ENCODE results near the gene GLCCI1.

GRCh38 chr7:8058852-8059251 lies 90.3 kb downstream of the GLCCI1 start:
- TF ChIP-seq PCBP1 (IDR thresholded peaks at IDR 0.05; ENCODE audit: borderline replicate concordance, low read depth, low read length) (no peak), FOXP4 (CRISPR knock-in tag; IDR thresholded peaks at IDR 0.05) (no peak), ZNF761 (CRISPR knock-in tag; conservative IDR thresholded peaks at IDR 0.05) (no peak), U2AF2 (IDR thresholded peaks at IDR 0.05; ENCODE audit: low read depth, low read length) (no peak), SIN3A (IDR thresholded peaks at IDR 0.05; ENCODE audit: borderline replicate concordance, low read depth, low read length) (no peak), POLR2A (IDR thresholded peaks at IDR 0.05; ENCODE audit: insufficient read depth in 1 of 2, low read depth in 2 of 2, low read length in 2 of 2) (no peak), EHMT2 (IDR thresholded peaks at IDR 0.05; ENCODE audit: borderline replicate concordance, low read depth, low read length) (no peak), E2F1 (CRISPR knock-in tag; IDR thresholded peaks at IDR 0.05) (no peak), ZNF274 (CRISPR knock-in tag; IDR thresholded peaks at IDR 0.05) (no peak), YY1 (IDR thresholded peaks at IDR 0.05; ENCODE audit: insufficient read depth, insufficient replicate concordance, low read depth, low read length) (no peak)
- TF ChIP-seq, protein P1, sequence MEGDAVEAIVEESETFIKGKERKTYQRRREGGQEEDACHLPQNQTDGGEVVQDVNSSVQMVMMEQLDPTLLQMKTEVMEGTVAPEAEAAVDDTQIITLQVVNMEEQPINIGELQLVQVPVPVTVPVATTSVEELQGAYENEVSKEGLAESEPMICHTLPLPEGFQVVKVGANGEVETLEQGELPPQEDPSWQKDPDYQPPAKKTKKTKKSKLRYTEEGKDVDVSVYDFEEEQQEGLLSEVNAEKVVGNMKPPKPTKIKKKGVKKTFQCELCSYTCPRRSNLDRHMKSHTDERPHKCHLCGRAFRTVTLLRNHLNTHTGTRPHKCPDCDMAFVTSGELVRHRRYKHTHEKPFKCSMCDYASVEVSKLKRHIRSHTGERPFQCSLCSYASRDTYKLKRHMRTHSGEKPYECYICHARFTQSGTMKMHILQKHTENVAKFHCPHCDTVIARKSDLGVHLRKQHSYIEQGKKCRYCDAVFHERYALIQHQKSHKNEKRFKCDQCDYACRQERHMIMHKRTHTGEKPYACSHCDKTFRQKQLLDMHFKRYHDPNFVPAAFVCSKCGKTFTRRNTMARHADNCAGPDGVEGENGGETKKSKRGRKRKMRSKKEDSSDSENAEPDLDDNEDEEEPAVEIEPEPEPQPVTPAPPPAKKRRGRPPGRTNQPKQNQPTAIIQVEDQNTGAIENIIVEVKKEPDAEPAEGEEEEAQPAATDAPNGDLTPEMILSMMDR (CRISPR knock-in tag; IDR thresholded peaks at IDR 0.05) = no peak
- TF ChIP-seq, protein P2, sequence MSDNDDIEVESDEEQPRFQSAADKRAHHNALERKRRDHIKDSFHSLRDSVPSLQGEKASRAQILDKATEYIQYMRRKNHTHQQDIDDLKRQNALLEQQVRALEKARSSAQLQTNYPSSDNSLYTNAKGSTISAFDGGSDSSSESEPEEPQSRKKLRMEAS (IDR thresholded peaks at IDR 0.05) = no peak
- TF ChIP-seq, protein P3, sequence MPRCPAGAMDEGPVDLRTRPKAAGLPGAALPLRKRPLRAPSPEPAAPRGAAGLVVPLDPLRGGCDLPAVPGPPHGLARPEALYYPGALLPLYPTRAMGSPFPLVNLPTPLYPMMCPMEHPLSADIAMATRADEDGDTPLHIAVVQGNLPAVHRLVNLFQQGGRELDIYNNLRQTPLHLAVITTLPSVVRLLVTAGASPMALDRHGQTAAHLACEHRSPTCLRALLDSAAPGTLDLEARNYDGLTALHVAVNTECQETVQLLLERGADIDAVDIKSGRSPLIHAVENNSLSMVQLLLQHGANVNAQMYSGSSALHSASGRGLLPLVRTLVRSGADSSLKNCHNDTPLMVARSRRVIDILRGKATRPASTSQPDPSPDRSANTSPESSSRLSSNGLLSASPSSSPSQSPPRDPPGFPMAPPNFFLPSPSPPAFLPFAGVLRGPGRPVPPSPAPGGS (CRISPR knock-in tag; IDR thresholded peaks at IDR 0.05) = no peak
- TF ChIP-seq, protein P4, sequence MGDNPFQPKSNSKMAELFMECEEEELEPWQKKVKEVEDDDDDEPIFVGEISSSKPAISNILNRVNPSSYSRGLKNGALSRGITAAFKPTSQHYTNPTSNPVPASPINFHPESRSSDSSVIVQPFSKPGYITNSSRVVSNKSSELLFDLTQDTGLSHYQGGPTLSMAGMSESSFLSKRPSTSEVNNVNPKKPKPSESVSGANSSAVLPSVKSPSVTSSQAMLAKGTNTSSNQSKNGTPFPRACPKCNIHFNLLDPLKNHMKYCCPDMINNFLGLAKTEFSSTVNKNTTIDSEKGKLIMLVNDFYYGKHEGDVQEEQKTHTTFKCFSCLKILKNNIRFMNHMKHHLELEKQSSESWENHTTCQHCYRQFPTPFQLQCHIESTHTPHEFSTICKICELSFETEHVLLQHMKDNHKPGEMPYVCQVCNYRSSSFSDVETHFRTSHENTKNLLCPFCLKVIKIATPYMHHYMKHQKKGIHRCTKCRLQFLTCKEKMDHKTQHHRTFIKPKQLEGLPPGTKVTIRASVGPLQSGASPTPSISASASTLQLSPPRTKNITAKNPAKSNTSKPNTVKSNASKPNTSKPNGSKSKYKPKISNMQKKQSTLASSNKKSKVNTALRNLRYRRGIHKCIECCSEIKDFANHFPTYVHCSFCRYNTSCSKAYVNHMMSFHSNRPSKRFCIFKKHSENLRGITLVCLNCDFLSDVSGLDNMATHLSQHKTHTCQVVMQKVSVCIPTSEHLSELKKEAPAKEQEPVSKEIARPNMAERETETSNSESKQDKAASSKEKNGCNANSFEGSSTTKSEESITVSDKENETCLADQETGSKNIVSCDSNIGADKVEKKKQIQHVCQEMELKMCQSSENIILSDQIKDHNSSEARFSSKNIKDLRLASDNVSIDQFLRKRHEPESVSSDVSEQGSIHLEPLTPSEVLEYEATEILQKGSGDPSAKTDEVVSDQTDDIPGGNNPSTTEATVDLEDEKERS (CRISPR knock-in tag; IDR thresholded peaks at IDR 0.05) = no peak
